A549 (cell line): ENCODE results near the gene MGST2.

Source experiments
- EP300 ChIP-seq, 2 experiments: fragments of >200 bp; sonication (Bioruptor Twin); formaldehyde crosslinking; IDR thresholded peaks; 2 replicates in 1 of 2; 3 replicates in 1 of 2; pipeline ENCODE4 v1.6.1; 2016 to 2017
- JUN ChIP-seq, 2 experiments: fragments of >200 bp; sonication (Bioruptor Twin); formaldehyde crosslinking; IDR thresholded peaks; 2 replicates in 1 of 2; 3 replicates in 1 of 2; pipeline ENCODE4 v1.6.1; 2016 to 2017
- JUNB ChIP-seq: fragments of >200 bp; sonication (Bioruptor Twin); formaldehyde crosslinking; IDR thresholded peaks from 2 replicates; pipeline ENCODE4 v1.6.1; 2016
- RAD21 ChIP-seq, 2 experiments: fragments of >200 bp in 1 of 2; sonication (Bioruptor Twin) in 1 of 2; formaldehyde crosslinking in 1 of 2; IDR thresholded peaks in 1 of 2; conservative IDR thresholded peaks in 1 of 2; 2 replicates in 1 of 2; 3 replicates in 1 of 2; pipeline ENCODE4 v1.6.1; 2012 to 2018; ENCODE audit warnings: inconsistent platforms in 1 of 2
- TF ChIP-seq, protein P1 (sequence below): fragments of >200 bp; sonication (Bioruptor Twin); formaldehyde crosslinking; IDR thresholded peaks from 3 replicates; pipeline ENCODE4 v1.5.1; 2016
- TF ChIP-seq, protein P2 (sequence below): IDR thresholded peaks from 2 replicates; pipeline ENCODE4 v1.6.1; 2012
- TF ChIP-seq, protein P3 (sequence below): IDR thresholded peaks from 2 replicates; pipeline ENCODE4 v1.6.1; 2012
- TF ChIP-seq, protein P4 (sequence below): fragments of 250-450 bp; sonication (Bioruptor Pico); IDR thresholded peaks from 2 replicates; pipeline ENCODE4 v1.5.0; 2020; ENCODE audit warnings: low read depth, mild to moderate bottlenecking, moderate library complexity

DNA sequence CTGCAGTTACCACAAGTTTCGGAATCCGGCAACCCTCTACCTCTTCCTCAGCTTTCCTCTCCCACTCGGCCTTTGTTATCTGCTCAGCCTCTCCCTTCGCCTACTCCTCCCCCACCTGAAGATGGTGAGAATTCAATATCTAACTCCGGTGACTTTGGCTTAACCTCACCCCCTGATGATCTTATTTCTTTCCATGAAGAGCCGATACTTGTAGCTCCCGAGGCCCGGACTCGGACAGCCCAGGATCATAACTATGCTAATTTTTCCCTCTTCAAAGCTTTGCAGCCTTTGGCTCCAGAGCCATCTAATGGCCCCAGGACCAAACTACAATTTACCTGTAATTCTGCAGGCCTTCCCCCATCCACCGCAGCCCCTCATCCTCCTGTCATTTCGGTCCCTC is 32.0 kb upstream of the MGST2 start:
- TF ChIP-seq, protein P1, sequence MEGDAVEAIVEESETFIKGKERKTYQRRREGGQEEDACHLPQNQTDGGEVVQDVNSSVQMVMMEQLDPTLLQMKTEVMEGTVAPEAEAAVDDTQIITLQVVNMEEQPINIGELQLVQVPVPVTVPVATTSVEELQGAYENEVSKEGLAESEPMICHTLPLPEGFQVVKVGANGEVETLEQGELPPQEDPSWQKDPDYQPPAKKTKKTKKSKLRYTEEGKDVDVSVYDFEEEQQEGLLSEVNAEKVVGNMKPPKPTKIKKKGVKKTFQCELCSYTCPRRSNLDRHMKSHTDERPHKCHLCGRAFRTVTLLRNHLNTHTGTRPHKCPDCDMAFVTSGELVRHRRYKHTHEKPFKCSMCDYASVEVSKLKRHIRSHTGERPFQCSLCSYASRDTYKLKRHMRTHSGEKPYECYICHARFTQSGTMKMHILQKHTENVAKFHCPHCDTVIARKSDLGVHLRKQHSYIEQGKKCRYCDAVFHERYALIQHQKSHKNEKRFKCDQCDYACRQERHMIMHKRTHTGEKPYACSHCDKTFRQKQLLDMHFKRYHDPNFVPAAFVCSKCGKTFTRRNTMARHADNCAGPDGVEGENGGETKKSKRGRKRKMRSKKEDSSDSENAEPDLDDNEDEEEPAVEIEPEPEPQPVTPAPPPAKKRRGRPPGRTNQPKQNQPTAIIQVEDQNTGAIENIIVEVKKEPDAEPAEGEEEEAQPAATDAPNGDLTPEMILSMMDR: peak; percentile 58
- TF ChIP-seq, protein P2, sequence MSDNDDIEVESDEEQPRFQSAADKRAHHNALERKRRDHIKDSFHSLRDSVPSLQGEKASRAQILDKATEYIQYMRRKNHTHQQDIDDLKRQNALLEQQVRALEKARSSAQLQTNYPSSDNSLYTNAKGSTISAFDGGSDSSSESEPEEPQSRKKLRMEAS: no peak
- peak; percentile 82 to 83 for TF ChIP-seq RAD21 (conservative IDR thresholded peaks at IDR 0.05 in 1 of 2, IDR thresholded peaks at IDR 0.05 in 1 of 2)
- TF ChIP-seq EP300 (IDR thresholded peaks at IDR 0.05): no peak
- no peak for TF ChIP-seq JUN (IDR thresholded peaks at IDR 0.05)
- TF ChIP-seq, protein P3, sequence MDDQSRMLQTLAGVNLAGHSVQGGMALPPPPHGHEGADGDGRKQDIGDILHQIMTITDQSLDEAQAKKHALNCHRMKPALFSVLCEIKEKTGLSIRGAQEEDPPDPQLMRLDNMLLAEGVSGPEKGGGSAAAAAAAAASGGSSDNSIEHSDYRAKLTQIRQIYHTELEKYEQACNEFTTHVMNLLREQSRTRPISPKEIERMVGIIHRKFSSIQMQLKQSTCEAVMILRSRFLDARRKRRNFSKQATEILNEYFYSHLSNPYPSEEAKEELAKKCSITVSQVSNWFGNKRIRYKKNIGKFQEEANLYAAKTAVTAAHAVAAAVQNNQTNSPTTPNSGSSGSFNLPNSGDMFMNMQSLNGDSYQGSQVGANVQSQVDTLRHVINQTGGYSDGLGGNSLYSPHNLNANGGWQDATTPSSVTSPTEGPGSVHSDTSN: no peak
- no peak for TF ChIP-seq JUNB
- TF ChIP-seq, protein P4, sequence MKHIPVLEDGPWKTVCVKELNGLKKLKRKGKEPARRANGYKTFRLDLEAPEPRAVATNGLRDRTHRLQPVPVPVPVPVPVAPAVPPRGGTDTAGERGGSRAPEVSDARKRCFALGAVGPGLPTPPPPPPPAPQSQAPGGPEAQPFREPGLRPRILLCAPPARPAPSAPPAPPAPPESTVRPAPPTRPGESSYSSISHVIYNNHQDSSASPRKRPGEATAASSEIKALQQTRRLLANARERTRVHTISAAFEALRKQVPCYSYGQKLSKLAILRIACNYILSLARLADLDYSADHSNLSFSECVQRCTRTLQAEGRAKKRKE (CRISPR knock-in tag): no peak
